Measurements from ENCODE around the gene GLIS1. TPM values are rescaled to one million over a fixed set of nuclear protein-coding genes. Genes with fewer than 3 reads are reported as not detected.

Gene GLIS1
- total RNA-seq, 1 experiment from 2014 or later = 0.28 TPM

GRCh38 chr1:53736290-53736689 lies 2.7 kb downstream of the GLIS1 start:
- peaks cover 9 to 17% of the 10 kb centered on the region in 2 experiments for H3K4me1 Mint-ChIP-seq
- H3K27ac ChIP-seq (ENCODE audit: insufficient read length, low read depth, low read length) = no peak overlapping the region
- peaks cover 90% of the 10 kb centered on the region for H3K27me3 Mint-ChIP-seq (ENCODE audit: low read depth)

More at GRCh38 chr1:53736290-53736689, 2.7 kb downstream of the GLIS1 start:
- Histone ChIP-seq H3K4me2 (ENCODE audit: insufficient read depth, insufficient read length, low read length) (no peak overlapping the region), H2AFZ (ENCODE audit: low read length) (no peak overlapping the region), H3K4ac (ENCODE audit: low read depth, low read length) (no peak overlapping the region), H3K79me2 (ENCODE audit: insufficient read depth, low read length) (no peaks in the 10 kb centered on the region), H3K23me2 (ENCODE audit: insufficient read length, low read depth, low read length, poor library complexity, severe bottlenecking) (peaks cover 11% of the 10 kb centered on the region), H2AK5ac (ENCODE audit: insufficient read length, low read length) (no peak overlapping the region), H3K9ac (ENCODE audit: extremely low read depth, insufficient read length, low read length) (no peak overlapping the region), H3K4me1 (ENCODE audit: insufficient read depth, low read length) (no peaks in the 10 kb centered on the region), H4K91ac (ENCODE audit: insufficient read length, low read depth, low read length) (no peak overlapping the region), H2BK20ac (ENCODE audit: low read depth, low read length, poor library complexity, severe bottlenecking) (no peak overlapping the region), H3K79me1 (ENCODE audit: insufficient read depth, low read depth, low read length, poor library complexity, severe bottlenecking) (no peaks in the 10 kb centered on the region), H3K56ac (ENCODE audit: insufficient read length, low read depth, low read length) (no peak overlapping the region), H3K27me3 (ENCODE audit: insufficient read depth, low read length) (peaks cover 47% of the 10 kb centered on the region), H4K5ac (ENCODE audit: insufficient read length, low read depth, low read length) (no peak overlapping the region), H2BK12ac (ENCODE audit: insufficient read length, low read depth, low read length) (no peak overlapping the region), H4K20me1 (ENCODE audit: control insufficient read depth, insufficient read depth, insufficient read length) (no peaks in the 10 kb centered on the region), H2BK5ac (ENCODE audit: insufficient read length, low read length) (no peak overlapping the region), H3T11ph (ENCODE audit: low read length) (no peak overlapping the region), H3K14ac (ENCODE audit: insufficient read depth, low read length) (no peak overlapping the region), H3K9me3 (ENCODE audit: control insufficient read depth, low read depth, low read length) (no peaks in the 10 kb centered on the region), H3K18ac (ENCODE audit: insufficient read length, low read depth, low read length) (no peak overlapping the region), H2BK15ac (ENCODE audit: low read depth, low read length) (no peak overlapping the region), H4K8ac (replicated peaks; ENCODE audit: insufficient read length, low read depth, low read length) (no peak overlapping the region), H3K23ac (ENCODE audit: insufficient read length, low read depth, low read length) (no peak overlapping the region), H2BK120ac (ENCODE audit: low read depth, low read length, poor library complexity, severe bottlenecking) (no peak overlapping the region)
- TF ChIP-seq CTCF (conservative IDR thresholded peaks at IDR 0.05) = no peak
- Mint-ChIP-seq H3K36me3 (ENCODE audit: insufficient read depth in 1 of 3, low read depth in 3 of 3) (no peaks in the 10 kb centered on the region), H3K27ac (no peak overlapping the region), H3K9me3 (no peaks in the 10 kb centered on the region), H3K4me3 (no peak overlapping the region)
- no CpG with 5 or more reads among the region's 11 CpGs for WGBS (ENCODE audit: extremely low coverage, insufficient read length, low lambda C conversion rate)
- DNase-seq = no peak
